Stimulated activated CD4-positive, alpha-beta T cell treated with anti-CD3 and anti-CD28 coated beads, Interleukin-12 subunit alpha, Interleukin-12 subunit beta, amount 100 ng/mL, for 24 hours (primary cell): ENCODE data around the gene TFPI.
"Not testable (repeated sequence)": the region's sequence is repeated elsewhere in the genome, so short reads cannot be mapped to it uniquely, and the experiment has no call there.

Source experiments
- DNase-seq, 2 experiments: peaks; one replicate each; pipeline ENCODE4 v3.0.0-alpha.2; 2020; ENCODE audit warnings: low read depth in 2 of 2

The TFPI gene

DNA sequence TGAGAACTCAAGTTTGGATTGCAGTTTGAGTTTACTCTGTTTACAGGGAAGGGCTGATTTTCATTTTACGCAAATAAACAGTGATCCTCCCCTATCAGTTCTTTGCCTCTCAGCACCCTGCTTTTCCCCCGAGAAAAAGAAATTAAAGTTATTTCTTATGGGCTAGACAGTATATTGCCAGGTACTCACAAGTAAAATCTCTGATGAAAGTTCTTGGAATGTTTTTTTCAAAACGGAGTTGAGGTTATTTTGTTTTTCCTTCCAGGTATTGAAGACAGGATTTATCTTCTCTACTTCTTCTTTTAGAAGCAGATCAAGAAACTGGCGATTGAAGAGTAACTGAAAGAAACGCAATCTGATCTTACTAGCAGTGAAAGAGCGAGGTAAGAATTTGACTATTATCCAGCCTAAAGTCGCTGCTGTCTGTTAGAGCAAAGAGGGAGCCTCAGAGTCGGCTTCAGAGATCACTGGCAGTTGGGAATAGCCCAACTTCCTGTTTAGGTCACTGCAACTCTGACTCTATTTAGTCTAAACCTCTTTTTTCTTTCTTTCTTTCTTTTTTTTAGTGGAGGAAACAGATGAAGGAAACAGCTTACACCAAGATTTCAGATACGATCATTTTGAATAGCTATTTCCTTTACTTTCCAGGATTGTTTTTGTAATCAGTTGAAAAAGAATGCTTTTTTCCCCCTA is at the start of gene TFPI:
TFPI (minus strand) TSS at position 425 of the 693 bp plus-strand sequence. CDS start 50,667 bp downstream, outside the sequence.
- DNase-seq: no peak

DNA sequence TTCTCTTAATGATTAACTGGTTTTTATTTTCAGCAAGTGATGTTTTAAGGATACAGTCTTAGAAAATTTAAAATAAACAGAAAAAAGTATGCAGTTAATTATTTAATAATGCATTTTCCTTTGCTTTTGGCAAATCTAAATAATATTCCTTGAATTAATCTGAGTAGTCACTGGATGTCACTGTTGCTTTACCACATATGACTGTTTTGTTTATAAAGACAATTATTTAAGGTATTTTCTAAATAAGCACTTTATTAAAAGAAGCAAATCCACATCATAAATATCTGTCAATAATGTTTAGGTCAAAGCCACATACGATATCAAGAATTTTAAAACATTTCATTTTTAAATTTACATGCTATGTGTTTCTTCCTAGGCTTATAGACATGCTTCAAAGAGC is 40.6 kb upstream of the TFPI start:
- no peak for DNase-seq

DNA sequence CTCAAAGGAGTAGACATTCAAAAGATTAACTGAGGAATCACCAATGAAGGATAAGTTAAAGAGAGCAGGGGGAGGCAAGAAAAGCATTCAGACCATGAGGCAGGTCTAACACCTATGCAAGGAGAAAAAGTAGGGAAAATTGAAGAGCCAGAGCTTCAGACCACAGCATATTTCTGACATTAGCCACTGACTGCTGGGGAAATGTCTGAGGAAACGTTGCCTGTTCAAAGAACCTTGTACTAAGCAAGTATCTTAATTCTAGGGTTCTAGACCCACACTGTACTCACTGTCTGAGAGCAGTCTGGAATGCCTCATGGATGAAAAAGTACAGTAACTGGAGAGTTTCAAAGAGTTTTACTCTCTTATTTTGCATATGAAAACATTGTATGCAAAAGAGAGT is 39.5 kb upstream of the TFPI start:
- DNase-seq: no peak

DNA sequence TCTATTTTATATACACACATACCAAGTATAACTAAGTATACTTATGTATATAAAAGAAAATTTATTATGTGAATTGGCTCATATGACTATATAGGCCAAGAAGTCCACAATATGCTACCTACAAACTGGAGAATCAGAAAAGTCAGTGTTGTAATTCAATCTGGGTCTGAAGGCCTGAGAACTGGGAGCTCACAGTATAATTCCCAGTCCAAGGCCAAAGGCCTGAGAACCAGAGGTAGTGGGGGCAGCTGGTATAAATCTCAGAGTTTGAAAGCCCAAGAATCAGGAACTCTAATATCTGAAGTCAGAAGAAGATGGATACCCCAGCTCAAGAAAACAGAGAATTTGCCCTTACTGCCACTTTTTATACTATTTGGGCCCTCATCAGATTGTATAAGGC is 38.9 kb upstream of the TFPI start:
- DNase-seq: no peak

DNA sequence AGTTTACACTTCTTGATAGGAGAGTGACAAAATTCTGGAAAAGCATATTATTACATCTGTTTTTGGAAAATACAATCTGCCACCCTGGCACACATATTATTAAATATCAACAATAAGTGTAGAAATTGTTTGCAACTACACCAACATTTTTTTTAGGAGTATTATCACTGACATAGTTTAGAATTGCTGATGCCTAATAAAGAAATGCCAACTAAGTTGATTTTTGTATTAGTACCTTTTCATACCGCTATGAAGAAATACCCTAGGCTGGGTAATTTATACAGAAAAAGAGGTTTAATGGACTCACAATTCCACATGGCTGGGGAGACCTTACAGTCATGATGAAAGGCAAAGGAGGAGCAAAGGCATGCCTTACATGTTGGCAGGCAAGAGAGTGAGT is 35.9 kb upstream of the TFPI start:
- no peak for DNase-seq

DNA sequence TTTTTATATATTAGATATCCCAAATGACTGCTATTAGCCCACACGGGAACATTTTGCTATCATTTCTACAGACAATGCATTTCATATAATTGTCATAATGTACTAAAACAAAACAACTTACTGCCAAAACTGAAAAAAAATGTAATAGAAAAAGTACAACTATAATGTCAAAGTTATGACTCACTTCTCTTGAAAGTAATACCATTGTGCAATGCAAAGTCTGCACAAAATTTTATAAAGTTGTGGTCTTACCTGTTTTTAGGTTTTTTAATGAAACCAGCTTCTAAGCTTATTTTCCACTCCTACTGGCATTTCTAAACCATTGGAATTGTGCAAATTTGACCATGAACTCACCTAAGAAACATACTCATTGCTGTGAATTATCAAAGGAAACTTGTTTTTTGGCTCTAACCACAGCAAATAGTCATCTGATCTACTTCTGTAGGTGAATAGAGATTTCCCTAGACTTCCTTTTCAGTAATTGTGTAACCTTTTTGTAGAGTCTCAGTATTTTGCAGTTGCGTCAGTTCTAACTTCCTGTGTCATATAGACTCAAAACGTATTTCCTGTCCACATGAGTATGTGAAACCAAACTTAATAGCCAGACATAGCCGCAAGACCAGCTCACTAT is 31.9 kb upstream of the TFPI start:
- no peak for DNase-seq

DNA sequence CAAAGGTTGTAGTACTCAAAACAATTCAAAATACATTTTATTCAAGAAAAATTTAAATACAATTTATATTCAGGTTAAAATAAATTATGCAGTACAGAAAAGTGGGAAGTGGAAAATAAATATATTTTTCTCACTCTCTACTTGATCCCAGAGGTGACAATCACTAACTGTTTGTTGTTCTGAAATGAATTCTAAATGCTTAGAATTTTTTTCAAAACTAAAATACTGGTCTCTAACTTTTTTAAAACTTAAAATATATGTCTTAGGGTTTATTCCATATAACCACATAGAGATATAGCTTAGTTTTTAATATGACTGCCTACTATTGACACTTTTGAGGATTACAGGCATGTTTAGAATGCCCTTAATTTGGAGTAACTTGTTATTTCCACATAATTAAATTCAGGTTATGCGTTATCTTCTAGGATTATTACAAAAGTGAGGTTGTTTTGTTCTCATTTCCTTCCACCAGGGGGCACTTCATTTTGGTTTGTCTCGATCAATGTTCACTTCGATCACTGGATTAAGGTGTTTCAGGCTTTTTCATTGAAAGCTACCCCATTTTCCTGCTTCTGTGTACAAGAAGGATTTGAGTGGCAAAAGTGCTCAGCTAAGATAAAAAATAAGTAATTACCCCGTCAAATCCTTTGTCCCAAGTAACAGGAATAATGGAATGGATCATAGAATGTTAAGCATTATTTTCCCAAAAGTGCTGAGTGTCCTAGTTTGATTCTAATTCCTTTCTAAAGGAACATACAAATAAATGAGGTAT is 27.1 kb upstream of the TFPI start:
- peak in 1 of 2 experiments; percentile 1 for DNase-seq

DNA sequence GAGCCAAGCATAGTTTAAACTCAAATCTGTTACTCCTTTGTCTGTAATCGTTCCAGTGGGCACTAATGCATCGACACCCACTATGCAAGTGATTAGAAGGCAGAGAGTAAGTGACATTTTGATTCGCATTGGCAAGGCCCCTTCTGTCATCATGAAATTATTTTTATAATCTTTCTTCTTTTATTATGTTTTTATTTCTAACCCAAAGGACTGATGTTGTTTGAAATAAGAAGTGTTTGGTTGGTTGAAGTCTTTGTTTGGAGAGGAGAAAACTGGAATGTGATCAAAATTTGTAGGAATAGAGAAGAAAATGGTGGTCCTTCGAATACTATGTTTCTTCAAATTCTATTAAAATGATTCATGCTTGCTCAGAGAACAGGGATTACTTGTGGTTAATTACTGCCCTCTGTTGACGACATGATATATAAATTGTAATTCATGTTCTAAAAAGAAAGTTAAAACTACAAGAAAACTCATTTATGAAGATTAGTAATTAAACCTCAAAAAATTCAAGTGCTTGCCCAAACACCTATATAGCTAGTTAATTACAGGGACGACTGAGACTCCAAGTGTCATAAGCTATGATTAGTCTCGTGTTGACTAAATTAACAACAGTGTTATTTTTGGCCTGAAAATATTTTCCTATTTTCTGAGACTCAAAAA is 26.4 kb upstream of the TFPI start:
- no peak for DNase-seq

DNA sequence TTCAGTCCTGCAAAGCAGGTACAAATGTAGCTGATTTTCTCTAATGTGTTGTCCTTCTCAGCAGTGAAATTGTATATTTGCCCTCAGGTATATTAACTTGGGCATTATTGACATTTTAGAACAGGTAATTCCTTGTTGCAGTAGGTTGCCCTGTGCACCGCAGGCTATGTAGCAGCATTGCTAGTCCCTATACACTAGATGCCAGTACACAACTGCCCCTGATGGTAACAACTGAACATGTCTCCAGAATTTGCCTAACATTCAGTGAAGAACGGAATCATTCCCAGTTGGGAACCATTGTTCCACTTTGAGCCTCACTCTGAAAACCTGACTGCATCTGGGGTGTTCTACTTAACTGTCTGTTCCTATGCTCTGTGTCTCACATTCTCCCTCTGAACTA is 23.1 kb upstream of the TFPI start:
- no peak for DNase-seq

DNA sequence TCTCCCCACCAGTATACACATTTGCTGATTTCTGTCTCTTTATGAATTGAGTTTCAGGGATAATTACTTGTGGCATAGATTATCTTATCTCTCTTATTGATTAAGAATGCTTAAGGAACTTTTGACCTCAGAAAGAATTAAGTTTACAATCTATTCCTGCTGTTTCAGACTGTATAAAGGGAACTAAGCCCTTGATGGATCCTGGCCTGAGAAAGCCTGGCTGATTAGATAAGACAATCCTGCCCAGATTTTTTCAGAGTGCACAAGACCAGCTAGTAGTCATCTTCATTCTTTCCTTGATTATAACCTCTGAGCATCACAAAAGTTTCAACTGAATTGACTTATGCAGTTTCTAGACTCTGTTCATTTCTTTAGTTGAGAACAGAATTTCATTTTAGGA is 22.7 kb upstream of the TFPI start:
- no peak for DNase-seq

DNA sequence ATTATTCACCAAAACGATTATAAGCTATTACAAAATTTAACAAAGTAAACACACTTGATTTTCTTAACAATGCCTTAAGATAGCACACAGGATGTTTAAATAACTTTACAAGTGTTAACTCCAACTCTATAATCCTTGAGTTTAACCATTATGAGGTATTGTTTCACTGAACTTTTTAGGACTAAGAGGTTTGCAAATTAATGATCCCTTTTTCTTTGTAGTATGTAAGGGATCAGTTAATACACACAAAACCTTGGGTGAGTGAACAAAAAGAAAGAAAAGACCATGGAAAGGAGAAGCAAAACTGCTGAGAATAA is 21.5 kb upstream of the TFPI start:
- DNase-seq: no peak

DNA sequence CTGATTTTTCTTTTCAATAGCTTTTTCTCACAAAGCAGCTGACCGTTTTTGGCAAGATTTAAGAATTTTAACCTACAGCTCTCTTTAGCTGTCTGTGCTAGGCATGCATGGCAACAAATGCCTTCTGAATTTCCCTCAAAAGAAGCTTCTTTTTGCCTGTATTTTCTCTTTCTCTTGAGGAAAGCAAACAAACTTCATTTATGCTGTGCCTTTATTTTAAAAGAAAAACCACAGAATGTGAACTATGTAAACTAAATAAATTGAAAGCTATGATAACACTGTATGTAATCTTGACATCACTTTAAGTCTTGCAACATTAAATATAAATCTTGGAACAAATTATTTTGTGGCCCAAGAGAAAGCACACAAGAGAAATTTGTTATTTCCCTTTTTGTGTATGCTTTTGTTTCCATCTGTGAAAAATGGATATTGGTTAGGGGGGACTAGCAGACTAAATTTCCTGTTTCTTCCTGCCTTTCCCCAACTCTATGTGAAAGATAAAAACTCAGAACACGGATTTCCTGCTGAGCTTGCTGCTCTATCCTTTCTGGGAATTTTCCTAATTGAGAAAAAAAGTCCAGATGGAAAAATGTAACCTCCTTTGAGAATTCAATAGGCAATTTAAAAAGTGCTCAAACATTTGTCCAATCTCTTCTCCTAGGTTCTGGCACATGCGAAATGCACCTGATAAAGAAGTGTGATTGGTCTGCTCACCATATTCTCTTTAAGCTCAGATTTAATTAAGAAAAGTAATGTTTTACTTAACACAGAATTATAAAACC is 20.9 kb upstream of the TFPI start:
- DNase-seq: no peak

DNA sequence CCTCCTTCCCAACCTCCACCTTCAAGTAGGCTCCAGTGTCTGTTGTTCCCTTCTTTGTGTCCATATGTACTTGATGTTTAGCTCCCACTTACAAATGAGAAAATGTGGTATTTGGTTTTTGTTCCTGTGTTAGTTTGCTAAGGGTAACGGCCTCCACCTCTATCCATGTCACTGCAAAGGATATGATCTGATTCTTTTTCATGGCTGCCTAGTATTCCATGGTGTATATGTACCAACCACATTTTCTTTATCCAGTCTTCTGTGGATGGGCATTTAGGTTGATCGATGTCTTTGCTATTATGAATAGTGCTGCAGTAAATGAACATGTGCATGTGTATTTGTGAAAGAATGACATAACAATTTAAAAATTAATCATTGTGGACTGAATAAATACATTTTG is 19.5 kb upstream of the TFPI start:
- no peak for DNase-seq

DNA sequence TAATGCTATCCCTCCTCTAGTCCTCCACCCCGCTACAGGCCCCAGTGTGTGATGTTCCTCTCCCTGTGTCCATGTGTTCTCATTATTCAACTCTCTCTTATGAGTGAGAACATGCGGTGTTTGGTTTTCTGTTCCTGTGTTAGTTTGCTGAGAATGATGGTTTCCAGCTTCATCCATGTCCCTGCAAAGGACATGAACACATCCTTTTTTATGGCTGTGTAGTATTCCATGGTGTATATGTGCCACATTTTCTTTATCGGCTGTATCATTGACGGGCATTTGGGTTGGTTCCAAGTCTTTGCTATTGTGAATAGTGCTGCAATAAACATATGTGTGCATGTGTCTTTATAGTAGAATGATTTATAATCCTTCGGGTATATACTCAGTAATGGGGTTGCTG is 17.8 kb upstream of the TFPI start:
- not testable (repeated sequence) for DNase-seq

DNA sequence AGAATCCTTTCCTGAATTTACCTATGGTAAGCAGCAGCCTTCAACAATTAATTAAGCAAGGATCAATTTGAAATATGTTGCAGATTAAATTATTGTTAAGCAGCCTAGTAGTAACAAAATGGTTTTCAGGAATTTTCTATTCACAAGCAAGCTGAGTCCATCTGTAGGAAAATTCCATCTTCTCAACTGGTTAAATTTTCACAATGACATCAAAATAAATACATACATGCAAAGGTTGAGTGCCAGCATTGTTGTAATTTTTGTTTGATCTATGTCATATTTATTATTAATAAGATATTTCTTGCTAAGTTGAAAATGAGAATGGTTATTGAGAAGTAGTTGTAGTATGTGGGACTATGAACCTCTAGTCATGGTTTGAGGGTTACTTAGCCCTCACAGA is 15.3 kb upstream of the TFPI start:
- DNase-seq: no peak

DNA sequence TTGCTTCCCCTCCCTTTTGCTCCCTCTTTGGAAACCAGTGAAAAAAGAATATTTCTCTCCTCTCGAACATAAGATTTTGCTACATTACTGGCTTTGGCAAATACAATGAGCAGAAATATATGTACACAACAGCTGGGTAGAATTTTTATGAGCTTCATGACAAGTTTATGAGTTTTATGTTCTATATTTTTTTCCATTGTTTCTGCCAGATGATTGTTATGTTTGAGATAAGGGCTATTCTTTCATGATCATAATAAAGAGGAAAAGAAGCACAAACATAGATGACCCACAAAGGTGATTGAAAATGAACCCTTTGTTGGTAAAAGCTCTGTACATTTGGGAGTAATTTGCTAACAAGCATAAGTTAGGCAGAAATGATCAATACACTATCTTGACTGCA is 14.8 kb upstream of the TFPI start:
- DNase-seq: no peak

DNA sequence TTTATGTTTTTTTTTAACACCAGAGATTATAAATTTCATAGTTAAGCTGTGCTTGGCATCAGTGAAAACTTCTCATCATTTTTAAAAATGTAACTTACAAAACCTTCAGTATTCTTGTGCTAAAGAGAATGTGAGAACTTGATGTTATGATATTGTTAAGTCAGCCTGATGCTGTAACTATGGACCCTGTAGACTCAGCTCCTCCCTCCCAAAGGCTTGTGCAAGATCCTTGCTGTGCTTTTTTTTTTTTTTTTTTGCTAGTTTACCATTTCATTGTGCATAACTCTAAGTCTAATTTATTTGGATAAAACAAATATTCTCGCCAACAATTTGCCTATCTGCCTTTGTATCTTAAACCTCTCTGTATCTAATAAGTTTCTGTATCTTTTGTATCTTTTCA is 12.9 kb upstream of the TFPI start:
- DNase-seq: no peak

DNA sequence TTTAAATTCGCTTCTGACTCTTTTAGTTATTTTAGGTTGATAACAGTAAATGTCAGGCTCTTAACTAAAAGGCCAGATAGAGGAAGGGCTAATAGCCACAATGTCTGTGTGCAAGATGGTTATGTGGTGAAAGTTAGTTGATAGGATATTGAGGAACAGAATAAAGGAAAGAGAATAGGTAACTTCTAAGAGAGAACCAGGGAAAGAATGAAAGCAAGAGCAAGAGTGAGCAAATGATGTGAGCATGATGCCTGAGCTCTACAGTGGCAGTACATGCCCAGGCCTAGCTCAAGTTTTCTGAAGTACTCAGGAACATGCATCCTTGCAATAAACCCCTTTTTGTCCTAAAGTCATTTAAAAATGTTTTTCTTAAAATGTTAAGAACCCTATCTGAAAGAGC is 12.5 kb upstream of the TFPI start:
- DNase-seq: no peak

DNA sequence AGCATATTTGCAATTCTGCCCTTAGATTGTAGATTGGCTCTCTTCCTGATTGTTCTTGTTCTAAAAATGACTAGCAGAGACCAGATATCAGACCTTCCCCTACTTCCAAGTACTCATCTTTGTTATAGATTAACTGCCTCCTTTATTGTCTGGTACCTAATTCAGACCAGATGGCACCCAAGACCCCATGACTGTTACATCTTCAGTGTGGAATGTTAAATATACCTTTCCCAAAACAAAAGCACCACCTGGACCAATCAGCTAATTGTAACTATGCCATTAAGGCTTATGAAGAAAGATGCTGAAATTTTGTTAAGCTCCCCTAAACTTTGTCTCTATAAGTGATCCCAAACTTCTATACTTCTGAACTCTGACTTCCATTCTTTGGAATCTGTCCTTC is 12.0 kb upstream of the TFPI start:
- DNase-seq: no peak

DNA sequence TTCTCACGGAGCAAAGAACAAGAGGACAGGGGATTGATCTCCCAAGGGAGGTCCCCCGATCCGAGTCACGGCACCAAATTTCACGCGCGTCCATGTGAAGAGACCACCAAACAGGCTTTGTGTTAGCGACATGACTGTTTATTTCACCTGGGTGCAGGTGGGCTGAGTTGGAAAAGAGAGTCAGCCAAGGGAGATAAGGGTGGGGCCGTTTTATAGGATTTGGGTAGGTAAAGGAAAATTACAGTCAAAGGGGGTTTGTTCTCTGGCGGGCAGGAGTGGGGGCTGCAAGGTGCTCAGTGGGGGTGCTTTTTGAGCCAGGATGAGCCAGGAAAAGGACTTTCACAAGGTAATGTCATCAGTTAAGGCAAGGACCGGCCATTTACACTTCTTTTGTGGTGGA is 11.4 kb upstream of the TFPI start:
- not testable (repeated sequence) for DNase-seq

DNA sequence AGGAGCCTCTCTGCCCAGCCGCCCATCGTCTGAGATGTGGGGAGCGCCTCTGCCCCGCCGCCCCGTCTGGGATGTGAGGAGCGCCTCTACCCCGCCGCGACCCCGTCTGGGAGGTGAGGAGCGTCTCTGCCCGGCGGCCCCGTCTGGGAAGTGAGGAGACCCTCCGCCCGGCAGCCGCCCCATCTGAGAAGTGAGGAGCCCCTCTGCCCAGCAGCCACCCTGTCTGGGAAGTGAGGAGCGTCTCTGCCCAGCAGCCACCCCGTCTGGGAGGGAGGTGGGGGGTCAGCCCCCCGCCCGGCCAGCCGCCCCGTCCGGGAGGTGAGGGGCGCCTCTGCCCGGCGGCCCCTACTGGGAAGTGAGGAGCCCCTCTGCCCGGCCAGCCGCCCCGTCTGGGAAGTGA is 2.3 kb upstream of the TFPI start:
- DNase-seq: not testable (repeated sequence)

DNA sequence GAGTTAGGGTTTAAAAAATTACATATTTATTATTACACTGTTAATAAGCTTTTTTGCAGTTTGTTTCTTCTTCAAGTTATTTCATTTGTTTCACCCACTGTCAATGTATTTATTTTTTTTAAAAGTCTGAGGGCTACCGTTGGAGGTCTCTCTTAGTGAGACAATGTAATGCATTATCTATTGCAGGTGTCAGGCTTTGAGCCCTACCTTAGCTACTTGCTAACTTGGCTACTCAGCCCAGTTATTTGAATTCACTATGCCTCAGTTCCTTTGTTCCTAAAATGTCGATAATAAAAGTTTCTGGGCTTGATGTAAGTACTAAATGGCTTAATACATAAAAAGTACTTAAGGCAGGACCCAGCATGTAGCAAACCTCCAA is 458 bp upstream of the TFPI start:
- DNase-seq: no peak
